B cell (primary cell): ENCODE measurements around the gene TMF1. TPM values are rescaled to one million over a fixed set of nuclear protein-coding genes. Genes with fewer than 3 reads are reported as not detected.

Experiments used
- ATAC-seq: fragments of 200-7000 bp; cut with Tn5 transposase; one replicate; pipeline ENCODE4 v1.10.0; 2021; ENCODE audit warnings: low read depth, mild to moderate bottlenecking, moderate number of reproducible peaks, moderate library complexity
- CTCF ChIA-PET: fragments of 350-600 bp; sonication (Branson Sonifier 250); formaldehyde crosslinking; loops from one replicate; lab custom pipeline; 2021; ENCODE audit warnings: antibody characterized with exemption, inconsistent platforms; lab: Charles Lee
- POLR2A ChIA-PET: fragments of 350-600 bp; sonication (Branson Sonifier 250); formaldehyde crosslinking; loops from one replicate; lab custom pipeline; 2021; ENCODE audit warnings: antibody characterized with exemption; lab: Charles Lee
- DNase-seq: peaks from one replicate; pipeline ENCODE4 v3.0.0; 2013
- H2AFZ ChIP-seq: 2 replicates; pipeline ENCODE4 v1.6.1; 2012; ENCODE audit warnings: mild to moderate bottlenecking, low read depth, low read length; ENCODE audit not compliant: insufficient read depth, poor library complexity, severe bottlenecking
- H3K27ac ChIP-seq, 2 donors: 1 replicate in 1 of 2; 2 replicates in 1 of 2; pipeline ENCODE4 v1.5.1; 2012 to 2013; ENCODE audit warnings: low read length in 2 of 2, mild to moderate bottlenecking in 2 of 2, moderate library complexity in 1 of 2
- H3K27me3 ChIP-seq, 4 experiments: fragments of 200-600 bp in 1 of 4; sonication (generic) in 1 of 4; replicated peaks in 1 of 4; 1 replicate in 2 of 4; 2 replicates in 2 of 4; pipeline versions ENCODE4 v1.6.1 to v1.7.0; 2013 to 2016; ENCODE audit warnings: low read length in 3 of 4, mild to moderate bottlenecking in 2 of 4, mixed read lengths in 1 of 4, moderate library complexity in 1 of 4; ENCODE audit not compliant: insufficient read depth in 4 of 4, control insufficient read depth in 3 of 4; ENCODE audit errors: control extremely low read depth in 1 of 4
- H3K36me3 ChIP-seq, 2 experiments: replicated peaks in 1 of 2; 1 replicate in 1 of 2; 2 replicates in 1 of 2; pipeline versions ENCODE4 v1.6.1 to v1.7.1; 2013; ENCODE audit warnings: low read length in 1 of 2; ENCODE audit not compliant: insufficient read depth in 2 of 2, control insufficient read depth in 1 of 2; ENCODE audit errors: control extremely low read depth in 1 of 2, extremely low read depth in 1 of 2
- H3K4me1 ChIP-seq, 2 donors: fragments of 200-600 bp in 1 of 2; sonication (generic) in 1 of 2; 1 replicate in 1 of 2; 2 replicates in 1 of 2; pipeline versions ENCODE4 v1.5.1 to v1.6.1; 2013 to 2017; ENCODE audit warnings: low read length in 2 of 2; ENCODE audit not compliant: control insufficient read depth in 2 of 2, insufficient read depth in 2 of 2
- H3K4me2 ChIP-seq: replicated peaks from 2 replicates; pipeline ENCODE3; 2012; ENCODE audit warnings: mild to moderate bottlenecking, low read depth, low read length; ENCODE audit not compliant: poor library complexity, severe bottlenecking
- H3K4me3 ChIP-seq, 5 experiments: fragments of 200-600 bp in 1 of 5; sonication (generic) in 1 of 5; 1 replicate in 3 of 5; 2 replicates in 2 of 5; pipeline versions ENCODE4 v1.5.1 to v1.7.0; 2011 to 2016; ENCODE audit warnings: low read length in 4 of 5, mild to moderate bottlenecking in 4 of 5, low read depth in 2 of 5, control low read depth in 1 of 5, moderate library complexity in 1 of 5; ENCODE audit not compliant: insufficient read depth in 1 of 5; ENCODE audit errors: control extremely low read depth in 1 of 5, extremely low read depth in 1 of 5
- H3K79me2 ChIP-seq: fragments of 200-600 bp; sonication (generic); one replicate; pipeline ENCODE4 v1.6.0; 2016; ENCODE audit warnings: low read length; ENCODE audit not compliant: control insufficient read depth, insufficient read depth
- H3K9ac ChIP-seq: fragments of 200-600 bp; sonication (generic); 2 replicates; pipeline ENCODE4 v1.6.1; 2017; ENCODE audit warnings: mild to moderate bottlenecking, low read length, moderate library complexity
- H3K9me3 ChIP-seq, 3 donors: one replicate each; pipeline versions ENCODE4 v1.6.1 to v1.7.1; 2013; ENCODE audit warnings: low read length in 2 of 3; ENCODE audit not compliant: control insufficient read depth in 2 of 3, insufficient read depth in 1 of 3; ENCODE audit errors: control extremely low read depth in 1 of 3
- H4K20me1 ChIP-seq: 2 replicates; pipeline ENCODE4 v1.6.0; 2012; ENCODE audit warnings: mild to moderate bottlenecking, low read length; ENCODE audit not compliant: insufficient read depth, control insufficient read depth, poor library complexity, severe bottlenecking
- H3K27ac Mint-ChIP-seq: one replicate; pipeline ENCODE4 v1.8.0; 2021; ENCODE audit warnings: mixed read lengths
- H3K27me3 Mint-ChIP-seq: one replicate; pipeline ENCODE4 v1.8.0; 2021; ENCODE audit warnings: mixed read lengths
- H3K4me1 Mint-ChIP-seq: one replicate; pipeline ENCODE4 v1.8.0; 2021; ENCODE audit warnings: mixed read lengths
- H3K4me3 Mint-ChIP-seq: one replicate; pipeline ENCODE4 v1.8.0; 2021; ENCODE audit warnings: mixed read lengths
- H3K9me3 Mint-ChIP-seq: one replicate; pipeline ENCODE4 v1.8.0; 2022; ENCODE audit warnings: mixed read lengths; ENCODE audit not compliant: insufficient read depth
- EZH2 ChIP-seq: IDR thresholded peaks from 2 replicates; pipeline ENCODE4 v1.6.1; 2012; ENCODE audit warnings: borderline replicate concordance, low read depth, mild to moderate bottlenecking, moderate library complexity, low read length; ENCODE audit not compliant: insufficient read depth, poor library complexity, severe bottlenecking
- WGBS: methylation state at CpG from one replicate; pipeline ENCODE4 v1.1.5; 2013; ENCODE audit warnings: missing lambda C conversion rate; ENCODE audit not compliant: insufficient coverage; 5-methylcytosine and 5-hydroxymethylcytosine counted together
- intact Hi-C: fragments of 100-400 bp; cut with micrococcal nuclease; formaldehyde crosslinking; loops from one replicate; pipeline ENCODE4 v1.10.0; 2022
- polyA plus RNA-seq: library from polyadenylated mRNA; depleted of rRNA; stranded (reverse); fragments of >200 nt; gene quantifications from 2 replicates; pipeline ENCODE4 v1.2.3, GENCODE V29; 2012
- total RNA-seq, 2 donors: library from RNA; stranded (reverse); fragments of 120-200 nt in 1 of 2; gene quantifications; 1 replicate in 1 of 2; 2 replicates in 1 of 2; pipeline versions ENCODE4 v1.2.3 to v1.2.4, GENCODE V29; 2013 to 2022
- TF ChIP-seq, protein P1 (sequence below): fragments of 200-600 bp; IDR thresholded peaks from one replicate; pipeline ENCODE4 v1.8.0; 2022; ENCODE audit warnings: antibody characterized with exemption, mild to moderate bottlenecking

The TMF1 gene
- total and polyA plus RNA-seq, 2 donors (not counting 1 experiment from before 2014, with no cell fraction given): 6.8 to 65.1 TPM

DNA sequence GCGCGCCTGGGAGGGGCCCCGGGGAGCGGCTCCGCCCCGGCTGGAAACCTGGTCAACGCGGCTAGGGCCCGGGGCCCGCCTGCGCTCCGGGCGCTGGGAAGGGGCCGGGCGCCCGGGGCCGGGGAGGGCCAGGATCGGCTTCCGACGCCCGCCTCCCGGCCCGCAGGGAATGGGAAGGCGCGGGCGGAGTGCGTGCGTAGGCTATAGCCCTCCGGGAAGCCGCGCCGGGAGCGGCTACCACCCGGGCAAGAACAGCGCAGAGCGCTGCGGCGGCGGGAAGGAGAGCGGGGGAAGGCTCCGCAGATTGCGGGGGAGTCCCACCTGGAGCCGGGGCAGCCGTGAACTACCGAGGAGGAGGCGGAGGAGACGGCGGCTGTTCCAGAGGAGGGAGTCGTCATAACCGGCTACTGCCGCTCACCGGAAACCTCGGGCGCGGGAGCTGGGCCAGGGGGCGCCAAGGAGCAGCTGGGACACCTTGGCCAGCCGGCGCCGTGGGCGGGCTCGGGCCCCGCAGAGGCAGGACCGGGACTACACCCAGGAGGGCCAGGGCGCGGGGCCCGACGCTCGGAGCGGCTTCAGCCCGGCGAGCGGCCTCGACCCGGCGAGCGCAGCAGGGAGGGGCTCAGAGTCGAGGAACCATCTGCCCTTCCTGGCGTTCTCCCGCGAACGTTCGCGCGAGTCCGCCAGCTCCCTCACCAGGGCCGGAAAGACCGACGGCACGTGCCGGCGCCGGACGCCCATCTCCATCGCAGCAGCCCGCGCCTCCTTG lies 38.7 kb downstream of the TMF1 start, which contains the start of gene EOGT:
Gene EOGT, minus strand, starts transcription at position 432 of the 769 bp plus-strand sequence. CDS start 3,838 bp downstream, outside the sequence.
- Histone ChIP-seq H3K36me3 (peaks cover 0 to 10% of the 10 kb centered on the region in 2 experiments), H3K9ac (peak within 1 kb of the TSS; percentile 74), H3K4me1 (peaks cover 6 to 11% of the 10 kb centered on the region in 2 donors), H3K27ac (peak within 1 kb of the TSS in 1 of 2 donors; percentile 47), H3K4me3 (peak within 1 kb of the TSS; percentile 39 to 79 (median 72)), H3K4me2 (peak within 1 kb of the TSS; percentile 94), H4K20me1 (no peaks in the 10 kb centered on the region), H3K27me3 (no peaks in the 10 kb centered on the region), H2AFZ (peak within 1 kb of the TSS; percentile 93), H3K79me2 (no peaks in the 10 kb centered on the region), H3K9me3 (no peaks in the 10 kb centered on the region)
- ATAC-seq (peak; percentile 88), DNase-seq (peak; percentile 81)
- CTCF ChIA-PET: interaction anchor here (0.8 to 2.2 kb wide), 12 partner anchors 13 to 108 kb away, joined by 3 to 6 read pairs (median 4); partner anchors contain the start of genes ARL6IP5 and TMF1
- Mint-ChIP-seq H3K4me3 (peak within 1 kb of the TSS; percentile 92), H3K4me1 (peaks cover 10% of the 10 kb centered on the region), H3K27me3 (no peaks in the 10 kb centered on the region), H3K27ac (peak within 1 kb of the TSS; percentile 67), H3K9me3 (no peaks in the 10 kb centered on the region)
- POLR2A ChIA-PET: interaction anchor here (0.6 kb wide), 1 partner anchor 73 kb away, joined by 6 read pairs; no protein-coding TSS in a partner anchor
- TF ChIP-seq EZH2: no peak
- TF ChIP-seq, protein P1, sequence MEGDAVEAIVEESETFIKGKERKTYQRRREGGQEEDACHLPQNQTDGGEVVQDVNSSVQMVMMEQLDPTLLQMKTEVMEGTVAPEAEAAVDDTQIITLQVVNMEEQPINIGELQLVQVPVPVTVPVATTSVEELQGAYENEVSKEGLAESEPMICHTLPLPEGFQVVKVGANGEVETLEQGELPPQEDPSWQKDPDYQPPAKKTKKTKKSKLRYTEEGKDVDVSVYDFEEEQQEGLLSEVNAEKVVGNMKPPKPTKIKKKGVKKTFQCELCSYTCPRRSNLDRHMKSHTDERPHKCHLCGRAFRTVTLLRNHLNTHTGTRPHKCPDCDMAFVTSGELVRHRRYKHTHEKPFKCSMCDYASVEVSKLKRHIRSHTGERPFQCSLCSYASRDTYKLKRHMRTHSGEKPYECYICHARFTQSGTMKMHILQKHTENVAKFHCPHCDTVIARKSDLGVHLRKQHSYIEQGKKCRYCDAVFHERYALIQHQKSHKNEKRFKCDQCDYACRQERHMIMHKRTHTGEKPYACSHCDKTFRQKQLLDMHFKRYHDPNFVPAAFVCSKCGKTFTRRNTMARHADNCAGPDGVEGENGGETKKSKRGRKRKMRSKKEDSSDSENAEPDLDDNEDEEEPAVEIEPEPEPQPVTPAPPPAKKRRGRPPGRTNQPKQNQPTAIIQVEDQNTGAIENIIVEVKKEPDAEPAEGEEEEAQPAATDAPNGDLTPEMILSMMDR: peak; percentile 49
- intact Hi-C loops: loop anchor here (1.0 to 2.0 kb wide), 4 partner anchors 39 to 293 kb away; partner anchors contain the start of genes ARL6IP5, TMF1 and UBA3
- WGBS: under 1% methylated on average over 96 of the region's 96 CpGs
